ENCODE results near the gene WNT3A.
A peak's percentile ranks its signal among the peaks of the same experiment; 100 is the strongest.

Gene WNT3A

DNA sequence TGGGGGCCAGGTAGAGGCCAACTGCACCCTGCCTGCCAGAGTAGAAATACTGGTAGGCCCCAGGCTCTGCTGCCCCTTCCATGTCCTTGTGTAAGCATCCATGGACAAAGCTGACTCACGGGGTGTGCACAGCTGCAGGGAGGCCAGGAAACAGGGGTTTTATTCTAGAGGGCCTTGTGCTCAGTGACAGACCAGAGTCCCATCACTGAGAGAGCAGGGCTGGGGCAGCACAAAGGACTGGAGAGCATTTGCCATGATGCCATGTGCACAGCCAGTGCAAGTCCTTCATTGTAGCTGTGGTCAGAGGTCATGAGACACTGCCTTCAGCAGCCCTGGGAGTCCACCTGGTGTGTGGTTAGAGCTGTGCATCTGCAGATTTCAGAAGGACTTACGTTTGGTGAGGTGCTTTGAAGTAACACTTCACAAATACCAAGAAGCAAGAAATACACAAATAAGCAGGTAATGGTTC, 83.8 kb downstream of the WNT3A start:
- no peaks in the 10 kb centered on the region for H4K20me1 ChIP-seq (ENCODE audit: insufficient read depth, low read length)
- H3K4me3 ChIP-seq (ENCODE audit: low read depth, low read length, poor library complexity, severe bottlenecking), result no peak overlapping the region
- H3K27ac ChIP-seq (ENCODE audit: low read depth, low read length, poor library complexity, severe bottlenecking), result peak overlapping the region; percentile 26
- peaks cover 100% of the 10 kb centered on the region for H3K79me2 ChIP-seq (ENCODE audit: insufficient read depth, low read length)
- H3K9ac ChIP-seq (ENCODE audit: low read length), result no peak overlapping the region
- no peaks in the 10 kb centered on the region for H3K27me3 ChIP-seq (ENCODE audit: insufficient read depth, low read length)
- H3K9me3 ChIP-seq (ENCODE audit: low read length), result peaks cover 16% of the 10 kb centered on the region
- TF ChIP-seq EZH2 (IDR thresholded peaks at IDR 0.05; ENCODE audit: borderline replicate concordance, low read length), result no peak
- TF ChIP-seq, protein P1, sequence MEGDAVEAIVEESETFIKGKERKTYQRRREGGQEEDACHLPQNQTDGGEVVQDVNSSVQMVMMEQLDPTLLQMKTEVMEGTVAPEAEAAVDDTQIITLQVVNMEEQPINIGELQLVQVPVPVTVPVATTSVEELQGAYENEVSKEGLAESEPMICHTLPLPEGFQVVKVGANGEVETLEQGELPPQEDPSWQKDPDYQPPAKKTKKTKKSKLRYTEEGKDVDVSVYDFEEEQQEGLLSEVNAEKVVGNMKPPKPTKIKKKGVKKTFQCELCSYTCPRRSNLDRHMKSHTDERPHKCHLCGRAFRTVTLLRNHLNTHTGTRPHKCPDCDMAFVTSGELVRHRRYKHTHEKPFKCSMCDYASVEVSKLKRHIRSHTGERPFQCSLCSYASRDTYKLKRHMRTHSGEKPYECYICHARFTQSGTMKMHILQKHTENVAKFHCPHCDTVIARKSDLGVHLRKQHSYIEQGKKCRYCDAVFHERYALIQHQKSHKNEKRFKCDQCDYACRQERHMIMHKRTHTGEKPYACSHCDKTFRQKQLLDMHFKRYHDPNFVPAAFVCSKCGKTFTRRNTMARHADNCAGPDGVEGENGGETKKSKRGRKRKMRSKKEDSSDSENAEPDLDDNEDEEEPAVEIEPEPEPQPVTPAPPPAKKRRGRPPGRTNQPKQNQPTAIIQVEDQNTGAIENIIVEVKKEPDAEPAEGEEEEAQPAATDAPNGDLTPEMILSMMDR (IDR thresholded peaks at IDR 0.05; ENCODE audit: low read length), result no peak
- H3K4me1 ChIP-seq (ENCODE audit: insufficient read depth, low read length, severe bottlenecking), result peaks cover 49% of the 10 kb centered on the region
- peaks cover 71% of the 10 kb centered on the region for H3K36me3 ChIP-seq (ENCODE audit: insufficient read depth, low read length)
- H3K9me2 ChIP-seq (ENCODE audit: low read depth, low read length), result no peaks in the 10 kb centered on the region
- H2AFZ ChIP-seq (ENCODE audit: low read length), result no peak overlapping the region
- no peaks in the 10 kb centered on the region for H3F3A ChIP-seq (ENCODE audit: insufficient read depth, low read length)
- H3K4me2 ChIP-seq (ENCODE audit: low read length), result no peak overlapping the region

DNA sequence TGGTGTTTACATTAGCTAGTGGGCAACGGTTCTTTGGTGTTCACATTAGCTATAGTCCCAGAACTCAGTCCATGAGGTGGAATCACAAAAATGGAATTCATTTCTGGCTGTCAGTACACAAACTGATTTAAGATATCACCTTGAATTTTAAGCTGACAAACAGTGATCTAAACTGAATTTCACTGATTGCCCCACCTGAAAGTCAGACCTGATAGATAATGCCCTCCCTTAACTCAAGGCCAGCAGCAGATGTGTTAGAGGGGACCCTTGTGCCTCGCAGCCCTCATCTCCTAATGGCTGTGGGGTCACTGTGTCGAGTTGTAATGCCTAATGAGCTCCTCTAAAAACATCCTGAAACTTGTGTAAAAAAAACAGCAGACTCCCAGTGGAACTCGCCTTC, 84.3 kb downstream of the WNT3A start:
- no peaks in the 10 kb centered on the region for H3K9me2 ChIP-seq (ENCODE audit: low read depth, low read length)
- peaks cover 75% of the 10 kb centered on the region for H3K36me3 ChIP-seq (ENCODE audit: insufficient read depth, low read length)
- peak overlapping the region; percentile 26 for H3K27ac ChIP-seq (ENCODE audit: low read depth, low read length, poor library complexity, severe bottlenecking)
- peaks cover 45% of the 10 kb centered on the region for H3K4me1 ChIP-seq (ENCODE audit: insufficient read depth, low read length, severe bottlenecking)
- no peak overlapping the region for H3K9ac ChIP-seq (ENCODE audit: low read length)
- no peaks in the 10 kb centered on the region for H3F3A ChIP-seq (ENCODE audit: insufficient read depth, low read length)
- no peak overlapping the region for H2AFZ ChIP-seq (ENCODE audit: low read length)
- no peaks in the 10 kb centered on the region for H3K27me3 ChIP-seq (ENCODE audit: insufficient read depth, low read length)
- H3K4me3 ChIP-seq (ENCODE audit: low read depth, low read length, poor library complexity, severe bottlenecking), result no peak overlapping the region
- no peak overlapping the region for H3K4me2 ChIP-seq (ENCODE audit: low read length)
- H4K20me1 ChIP-seq (ENCODE audit: insufficient read depth, low read length), result no peaks in the 10 kb centered on the region
- peaks cover 100% of the 10 kb centered on the region for H3K79me2 ChIP-seq (ENCODE audit: insufficient read depth, low read length)
- peaks cover 17% of the 10 kb centered on the region for H3K9me3 ChIP-seq (ENCODE audit: low read length)
- TF ChIP-seq, protein P1 (IDR thresholded peaks at IDR 0.05; ENCODE audit: low read length), result no peak
- TF ChIP-seq EZH2 (IDR thresholded peaks at IDR 0.05; ENCODE audit: borderline replicate concordance, low read length), result no peak

DNA sequence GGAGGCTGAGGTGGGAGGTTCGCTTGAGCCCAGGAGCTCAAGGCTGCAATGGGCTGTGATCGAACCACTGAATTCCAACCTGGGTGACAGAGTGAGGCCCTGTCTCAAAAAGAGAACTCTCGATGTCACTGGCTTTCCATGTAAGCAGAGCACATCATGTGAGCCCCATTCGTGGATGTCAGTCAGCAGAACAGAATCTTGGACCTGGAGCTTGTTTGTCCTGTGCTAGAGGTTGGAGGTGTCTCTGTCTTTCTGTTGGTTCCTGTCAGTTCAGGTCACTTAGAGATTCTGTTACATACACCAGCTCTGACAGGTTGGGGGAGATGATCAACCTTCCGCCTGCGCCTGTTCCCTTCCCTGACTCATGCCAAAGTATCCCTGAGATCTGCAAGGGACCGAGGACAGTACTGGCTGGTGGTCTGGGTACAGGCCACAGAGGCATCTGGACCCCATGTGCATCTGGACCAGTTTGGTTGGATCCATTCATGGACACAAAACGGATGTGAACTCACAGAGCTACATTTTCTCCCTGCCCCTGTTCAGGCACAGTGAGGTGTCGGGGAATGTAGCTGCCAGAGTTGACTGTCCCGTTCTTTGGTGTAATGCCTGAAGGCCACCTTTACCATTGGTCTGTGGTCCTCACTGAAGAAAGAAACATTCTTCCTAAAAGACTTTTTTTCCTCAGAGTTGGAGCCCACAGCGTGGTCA, 85.7 kb downstream of the WNT3A start:
- Histone ChIP-seq H3K4me1 (ENCODE audit: insufficient read depth, low read length, severe bottlenecking) (peaks cover 31% of the 10 kb centered on the region), H3K27me3 (ENCODE audit: insufficient read depth, low read length) (no peaks in the 10 kb centered on the region), H3K4me2 (ENCODE audit: low read length) (no peak overlapping the region), H3K9ac (ENCODE audit: low read length) (no peak overlapping the region), H3F3A (ENCODE audit: insufficient read depth, low read length) (no peaks in the 10 kb centered on the region), H3K79me2 (ENCODE audit: insufficient read depth, low read length) (peaks cover 94% of the 10 kb centered on the region), H2AFZ (ENCODE audit: low read length) (no peak overlapping the region), H3K27ac (ENCODE audit: low read depth, low read length, poor library complexity, severe bottlenecking) (no peak overlapping the region), H3K36me3 (ENCODE audit: insufficient read depth, low read length) (peaks cover 89% of the 10 kb centered on the region), H3K9me3 (ENCODE audit: low read length) (peaks cover 17% of the 10 kb centered on the region), H3K9me2 (ENCODE audit: low read depth, low read length) (no peaks in the 10 kb centered on the region), H3K4me3 (ENCODE audit: low read depth, low read length, poor library complexity, severe bottlenecking) (no peak overlapping the region), H4K20me1 (ENCODE audit: insufficient read depth, low read length) (no peaks in the 10 kb centered on the region)
- TF ChIP-seq, protein P1 (IDR thresholded peaks at IDR 0.05; ENCODE audit: low read length), result no peak
- TF ChIP-seq EZH2 (IDR thresholded peaks at IDR 0.05; ENCODE audit: borderline replicate concordance, low read length), result no peak

Measured in OCI-LY1 (cell line).